NB4 (cell line): ENCODE data around the gene ST6GALNAC1.
A peak's percentile ranks its signal among the peaks of the same experiment; 100 is the strongest.

ENCODE experiments used
- DNase-seq: peaks from one replicate; pipeline ENCODE4 v3.0.0; 2010; ENCODE audit warnings: low read depth
- H3K4me3 ChIP-seq: one replicate; pipeline ENCODE4 v1.5.1; 2011; ENCODE audit warnings: mild to moderate bottlenecking, low read depth, low read length, moderate library complexity
- CTCF ChIP-seq: IDR thresholded peaks from one replicate; pipeline ENCODE4 v1.5.1; 2012; ENCODE audit warnings: low read depth, low read length
- MAX ChIP-seq: IDR thresholded peaks from 2 replicates; pipeline ENCODE4 v1.6.1; 2011; ENCODE audit warnings: low read depth, low read length
- MYC ChIP-seq: IDR thresholded peaks from 2 replicates; pipeline ENCODE4 v1.6.1; 2011; ENCODE audit warnings: low read depth, low read length
- POLR2A ChIP-seq: IDR thresholded peaks from 2 replicates; pipeline ENCODE4 v1.6.1; 2011; ENCODE audit warnings: mild to moderate bottlenecking; ENCODE audit not compliant: insufficient read length; ENCODE audit errors: extremely low read depth

ST6GALNAC1 gene

GRCh38 chr17:76683921-76684745 is 40.6 kb upstream of the ST6GALNAC1 start:
- no peak overlapping the region for H3K4me3 ChIP-seq
- TF ChIP-seq MAX (no peak), POLR2A (no peak), CTCF (no peak), MYC (no peak)
- no peak for DNase-seq

- DNase-seq, result peak; percentile 40
- no peak overlapping the region for H3K4me3 ChIP-seq
- TF ChIP-seq MAX (no peak), CTCF (peak; percentile 37), MYC (no peak), POLR2A (no peak)
Measured at GRCh38 chr17:76683011-76683755, 39.6 kb upstream of the ST6GALNAC1 start.

GRCh38 chr17:76682296-76682695 is 38.7 kb upstream of the ST6GALNAC1 start:
- no peak for DNase-seq
- TF ChIP-seq CTCF (no peak), MYC (no peak), MAX (no peak), POLR2A (no peak)
- H3K4me3 ChIP-seq, result no peak overlapping the region

GRCh38 chr17:76681222-76682137 is 37.9 kb upstream of the ST6GALNAC1 start:
- TF ChIP-seq CTCF (peak; percentile 89), MYC (no peak), POLR2A (no peak), MAX (peak; percentile 52)
- DNase-seq, result peak; percentile 80
- no peak overlapping the region for H3K4me3 ChIP-seq

GRCh38 chr17:76679239-76679638 is 35.7 kb upstream of the ST6GALNAC1 start:
- no peak for TF ChIP-seq MAX
- TF ChIP-seq POLR2A, result no peak
- no peak for TF ChIP-seq MYC
- TF ChIP-seq CTCF, result no peak
- no peak overlapping the region for H3K4me3 ChIP-seq
- no peak for DNase-seq
